OCI-LY1 (cell line): ENCODE measurements around the gene U2AF1L4.

Experiments used
- H2AFZ ChIP-seq: fragments of 200-600 bp; sonication (generic), shearing (Covaris generic); 2 replicates; pipeline ENCODE4 v1.6.0; 2014; ENCODE audit warnings: antibody characterized with exemption, mild to moderate bottlenecking, low read length
- H3F3A ChIP-seq: fragments of 200-600 bp; sonication (generic), shearing (Covaris generic); 2 replicates; pipeline ENCODE4 v1.6.0; 2014; ENCODE audit warnings: mild to moderate bottlenecking, antibody characterized with exemption, low read length, moderate library complexity; ENCODE audit not compliant: insufficient read depth
- H3K27ac ChIP-seq: fragments of 200-600 bp; sonication (generic); 2 replicates; pipeline ENCODE4 v1.5.1; 2014; ENCODE audit warnings: low read length, mixed run types, mild to moderate bottlenecking, low read depth; ENCODE audit not compliant: poor library complexity, severe bottlenecking
- H3K27me3 ChIP-seq: fragments of 200-600 bp; sonication (generic); 2 replicates; pipeline ENCODE4 v1.6.0; 2014; ENCODE audit warnings: antibody characterized with exemption, mild to moderate bottlenecking, low read length, moderate library complexity; ENCODE audit not compliant: insufficient read depth
- H3K36me3 ChIP-seq: fragments of 200-600 bp; sonication (generic); 2 replicates; pipeline ENCODE4 v1.6.1; 2014; ENCODE audit warnings: mild to moderate bottlenecking, antibody characterized with exemption, low read length, moderate library complexity, mixed read lengths; ENCODE audit not compliant: insufficient read depth
- H3K4me1 ChIP-seq: fragments of 200-600 bp; sonication (generic); 2 replicates; pipeline ENCODE4 v1.5.1; 2014; ENCODE audit warnings: mild to moderate bottlenecking, low read length, moderate library complexity; ENCODE audit not compliant: insufficient read depth, severe bottlenecking
- H3K4me2 ChIP-seq: fragments of 200-600 bp; sonication (generic), shearing (Covaris generic); 2 replicates; pipeline ENCODE4 v1.6.1; 2014; ENCODE audit warnings: low read length
- H3K4me3 ChIP-seq: fragments of 200-600 bp; sonication (generic); 2 replicates; pipeline ENCODE4 v1.5.1; 2014; ENCODE audit warnings: low read length, low read depth, mild to moderate bottlenecking, mixed read lengths; ENCODE audit not compliant: poor library complexity, severe bottlenecking
- H3K79me2 ChIP-seq: fragments of 200-600 bp; shearing (Covaris generic); 2 replicates; pipeline ENCODE4 v1.6.1; 2016; ENCODE audit warnings: mixed run types, low read length, mixed read lengths; ENCODE audit not compliant: insufficient read depth
- H3K9ac ChIP-seq: fragments of 200-600 bp; sonication (generic), shearing (Covaris generic); 2 replicates; pipeline ENCODE4 v1.6.1; 2014; ENCODE audit warnings: mild to moderate bottlenecking, low read length, mixed read lengths
- H3K9me2 ChIP-seq: fragments of 200-600 bp; sonication (generic), shearing (Covaris generic); 2 replicates; pipeline ENCODE4 v1.6.1; 2014; ENCODE audit warnings: low read depth, mild to moderate bottlenecking, low read length, mixed read lengths
- H3K9me3 ChIP-seq: fragments of 200-600 bp; shearing (Covaris generic); 2 replicates; pipeline ENCODE4 v1.6.1; 2014; ENCODE audit warnings: low read length, mixed read lengths
- H4K20me1 ChIP-seq: fragments of 200-600 bp; sonication (generic), shearing (Covaris generic); 2 replicates; pipeline ENCODE4 v1.6.0; 2016; ENCODE audit warnings: mild to moderate bottlenecking, low read length; ENCODE audit not compliant: insufficient read depth
- CTCF ChIP-seq: fragments of 200-600 bp; sonication (generic), shearing (Covaris generic); IDR thresholded peaks from 2 replicates; pipeline ENCODE4 v1.5.1; 2017; ENCODE audit warnings: mild to moderate bottlenecking, antibody characterized with exemption, low read length, moderate library complexity, mixed read lengths
- EZH2 ChIP-seq: fragments of 200-600 bp; sonication (generic), shearing (Covaris generic); IDR thresholded peaks from 2 replicates; pipeline ENCODE4 v1.8.0; 2017; ENCODE audit warnings: borderline replicate concordance, mixed run types, mild to moderate bottlenecking, antibody characterized with exemption, low read length, moderate library complexity, mixed read lengths

The U2AF1L4 gene

GRCh38 chr19:35729763-35730162 lies 15.5 kb downstream of the U2AF1L4 start:
- Histone ChIP-seq H3K9me2 (no peaks in the 10 kb centered on the region), H3F3A (no peaks in the 10 kb centered on the region), H3K4me3 (no peak overlapping the region), H3K27me3 (no peaks in the 10 kb centered on the region), H4K20me1 (no peaks in the 10 kb centered on the region), H3K36me3 (peaks cover 93% of the 10 kb centered on the region), H3K9me3 (no peaks in the 10 kb centered on the region), H2AFZ (no peak overlapping the region), H3K27ac (no peak overlapping the region), H3K79me2 (no peaks in the 10 kb centered on the region), H3K4me1 (no peaks in the 10 kb centered on the region), H3K9ac (no peak overlapping the region), H3K4me2 (no peak overlapping the region)
- TF ChIP-seq EZH2, result no peak
- no peak for TF ChIP-seq CTCF

- Histone ChIP-seq H3K9me3 (no peaks in the 10 kb centered on the region), H2AFZ (no peak overlapping the region)
These were observed 16.2 kb downstream of the U2AF1L4 start for GRCh38 chr19:35729021-35729420.

GRCh38 chr19:35727956-35728706 lies 17.1 kb downstream of the U2AF1L4 start:
- H3K9ac ChIP-seq, result no peak overlapping the region
- no peaks in the 10 kb centered on the region for H4K20me1 ChIP-seq
- no peak overlapping the region for H3K4me3 ChIP-seq
- no peaks in the 10 kb centered on the region for H3K27me3 ChIP-seq
- no peak overlapping the region for H3K4me2 ChIP-seq
- H3K4me1 ChIP-seq, result no peaks in the 10 kb centered on the region
- no peak overlapping the region for H3K27ac ChIP-seq
- TF ChIP-seq EZH2, result no peak
- no peak for TF ChIP-seq CTCF
- no peak overlapping the region for H2AFZ ChIP-seq
- H3K36me3 ChIP-seq, result peaks cover 94% of the 10 kb centered on the region
- no peaks in the 10 kb centered on the region for H3K9me3 ChIP-seq
- H3K9me2 ChIP-seq, result no peaks in the 10 kb centered on the region
- H3K79me2 ChIP-seq, result no peaks in the 10 kb centered on the region
- no peaks in the 10 kb centered on the region for H3F3A ChIP-seq

More at GRCh38 chr19:35729021-35729420, 16.2 kb downstream of the U2AF1L4 start:
- Histone ChIP-seq H4K20me1 (no peaks in the 10 kb centered on the region), H3K4me3 (no peak overlapping the region), H3F3A (no peaks in the 10 kb centered on the region), H3K79me2 (no peaks in the 10 kb centered on the region), H3K9ac (no peak overlapping the region), H3K36me3 (peaks cover 93% of the 10 kb centered on the region), H3K4me1 (no peaks in the 10 kb centered on the region), H3K27me3 (no peaks in the 10 kb centered on the region), H3K27ac (no peak overlapping the region), H3K9me2 (no peaks in the 10 kb centered on the region), H3K4me2 (no peak overlapping the region)
- no peak for TF ChIP-seq CTCF
